Fibroblast of lung (primary cell): Measurements from ENCODE around the gene UBAP1.

ENCODE experiments used
- CTCF ChIP-seq, 2 donors: IDR thresholded peaks in 1 of 2; conservative IDR thresholded peaks in 1 of 2; 1 replicate in 1 of 2; 2 replicates in 1 of 2; pipeline ENCODE4 v1.5.1; 2011 to 2012; ENCODE audit warnings: low read length in 2 of 2, control low read depth in 1 of 2, inconsistent platforms in 1 of 2, low read depth in 1 of 2, mild to moderate bottlenecking in 1 of 2
- EZH2 ChIP-seq: IDR thresholded peaks from 2 replicates; pipeline ENCODE4 v1.5.1; 2012; ENCODE audit warnings: low read length, control low read depth, mild to moderate bottlenecking; ENCODE audit errors: missing control alignments

- TF ChIP-seq CTCF (conservative IDR thresholded peaks at IDR 0.05 in 1 of 2, IDR thresholded peaks at IDR 0.05 in 1 of 2; ENCODE audit: low read depth in 1 of 2, low read length in 2 of 2) (no peak), EZH2 (no peak)
These were observed 45.5 kb downstream of the UBAP1 start for GRCh38 chr9:34224349-34224748.
